NOMO-1 treated with dmso at 0.1 percent for 144 hours (cell line): ENCODE measurements around the gene METTL1.
"Not testable (repeated sequence)": the region's sequence is repeated elsewhere in the genome, so short reads cannot be mapped to it uniquely, and the experiment has no call there.

ENCODE experiments used
- DNase-seq: peaks from one replicate; lab custom pipeline; 2025; ENCODE audit not compliant: unreplicated experiment; lab: John Stamatoyannopoulos, UW

Gene METTL1

DNA sequence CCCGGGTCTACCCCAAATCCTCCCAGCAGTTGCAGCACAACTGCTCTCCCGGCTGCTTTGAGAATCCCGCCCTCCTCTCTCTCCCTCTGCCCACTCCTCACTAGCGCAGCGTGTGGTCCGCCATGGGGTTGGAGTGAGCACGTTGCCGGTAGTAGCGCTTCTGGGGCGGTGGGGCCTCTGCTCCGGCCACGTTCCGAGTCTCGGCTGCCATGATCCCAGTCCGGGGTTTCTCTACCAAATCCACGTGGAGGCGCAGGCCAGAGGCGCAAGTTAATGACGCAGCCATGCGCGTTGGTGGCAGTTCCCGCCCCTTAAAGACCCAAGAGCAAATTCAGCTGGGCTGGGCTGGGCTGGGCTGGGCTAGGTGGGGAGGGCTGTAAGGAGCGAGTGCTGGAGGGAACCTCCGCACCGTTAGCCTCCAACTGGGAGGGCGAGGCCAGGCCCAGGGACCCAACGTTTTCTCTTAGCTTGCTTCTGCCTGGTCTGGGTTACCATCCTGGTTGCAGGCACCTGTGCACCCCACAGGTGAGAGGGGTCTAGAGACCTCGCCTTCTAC is at the start of gene METTL1:
METTL1 (minus strand) TSS at position 233 of the 556 bp plus-strand sequence; CDS start at position 211, 22 bp downstream.
- DNase-seq, result peak; percentile 97

DNA sequence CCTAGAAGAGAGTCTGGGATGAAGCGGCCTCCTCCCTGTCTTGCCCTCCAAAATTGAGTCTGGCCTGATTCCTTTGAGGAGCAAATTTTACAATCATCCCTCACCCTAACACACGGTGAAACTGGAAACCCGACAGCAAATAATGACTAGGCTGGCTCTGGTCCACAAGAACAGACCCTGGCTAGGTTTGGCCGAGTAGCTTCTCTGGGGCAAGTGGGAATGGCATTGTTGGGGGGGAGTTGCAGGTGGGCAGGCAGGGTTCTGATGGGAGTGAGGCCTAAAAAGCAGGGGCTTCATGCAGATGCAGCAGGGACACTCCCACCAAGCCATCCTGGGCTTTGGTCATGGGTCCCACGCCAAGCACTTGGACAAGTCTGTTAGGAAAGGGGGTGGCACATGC is 49.1 kb upstream of the METTL1 start:
- not testable (repeated sequence) for DNase-seq

GRCh38 chr12:57820119-57820518 is 48.2 kb upstream of the METTL1 start:
- DNase-seq, result not testable (repeated sequence)

DNA sequence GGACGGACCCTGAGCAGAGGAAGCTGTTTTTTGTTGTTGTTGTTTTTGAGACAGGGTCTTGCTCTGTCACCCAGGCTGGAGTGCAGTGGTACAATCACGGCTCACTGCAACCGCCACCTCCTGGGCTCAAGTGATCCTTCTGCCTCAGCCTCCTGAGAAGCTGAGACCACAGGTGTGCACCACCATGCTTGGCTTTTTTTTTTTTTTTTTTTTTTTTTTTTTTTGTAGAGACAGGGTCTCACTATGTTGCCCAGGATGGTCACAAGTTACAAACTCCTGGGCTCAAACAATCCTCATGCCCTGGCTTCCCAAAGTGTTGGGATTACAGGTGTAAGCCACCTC is 46.1 kb upstream of the METTL1 start:
- DNase-seq, result not testable (repeated sequence)

DNA sequence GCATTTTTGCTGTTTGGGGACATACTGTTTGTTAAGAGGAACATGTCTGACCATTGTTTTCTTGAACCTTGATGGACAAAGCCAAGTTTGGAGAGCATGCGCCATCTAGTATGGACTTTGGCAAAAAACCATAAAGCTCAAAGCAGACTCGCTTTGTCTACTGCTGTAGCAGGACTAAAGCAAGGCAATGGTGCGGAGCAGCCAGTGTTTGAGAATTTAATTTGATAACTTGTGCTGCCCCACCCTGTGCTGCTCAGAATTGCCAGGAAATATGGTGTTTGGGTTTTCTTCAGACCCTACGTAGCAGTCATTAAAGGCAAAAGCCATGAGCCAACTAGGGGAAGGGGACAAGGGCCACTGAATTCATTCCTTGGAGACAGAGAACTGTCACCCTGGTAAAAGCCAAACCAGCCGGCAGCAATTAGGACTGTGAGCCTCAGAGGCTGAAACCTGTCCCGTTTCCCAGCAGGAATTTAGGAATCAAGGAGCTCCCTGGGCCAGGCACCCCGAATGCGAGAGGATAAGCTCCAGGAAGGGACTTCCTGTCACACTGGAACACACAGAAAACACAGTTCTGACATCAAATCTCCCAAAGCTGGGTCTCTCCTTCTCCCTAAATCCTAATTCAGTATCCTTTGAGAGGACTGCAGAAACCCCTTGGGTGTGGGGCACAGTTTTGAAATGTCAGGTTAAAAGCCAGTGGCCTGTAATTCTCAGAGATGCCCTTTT is 45.5 kb upstream of the METTL1 start:
- DNase-seq, result no peak

- peak; percentile 57 for DNase-seq
Measured at GRCh38 chr12:57816855-57817151, 44.9 kb upstream of the METTL1 start.

GRCh38 chr12:57816001-57816854 is 44.3 kb upstream of the METTL1 start:
- DNase-seq, result no peak

- no peak for DNase-seq
Measured at GRCh38 chr12:57815177-57816000, 43.5 kb upstream of the METTL1 start.

GRCh38 chr12:57813971-57814772 is 42.3 kb upstream of the METTL1 start:
- no peak for DNase-seq

DNA sequence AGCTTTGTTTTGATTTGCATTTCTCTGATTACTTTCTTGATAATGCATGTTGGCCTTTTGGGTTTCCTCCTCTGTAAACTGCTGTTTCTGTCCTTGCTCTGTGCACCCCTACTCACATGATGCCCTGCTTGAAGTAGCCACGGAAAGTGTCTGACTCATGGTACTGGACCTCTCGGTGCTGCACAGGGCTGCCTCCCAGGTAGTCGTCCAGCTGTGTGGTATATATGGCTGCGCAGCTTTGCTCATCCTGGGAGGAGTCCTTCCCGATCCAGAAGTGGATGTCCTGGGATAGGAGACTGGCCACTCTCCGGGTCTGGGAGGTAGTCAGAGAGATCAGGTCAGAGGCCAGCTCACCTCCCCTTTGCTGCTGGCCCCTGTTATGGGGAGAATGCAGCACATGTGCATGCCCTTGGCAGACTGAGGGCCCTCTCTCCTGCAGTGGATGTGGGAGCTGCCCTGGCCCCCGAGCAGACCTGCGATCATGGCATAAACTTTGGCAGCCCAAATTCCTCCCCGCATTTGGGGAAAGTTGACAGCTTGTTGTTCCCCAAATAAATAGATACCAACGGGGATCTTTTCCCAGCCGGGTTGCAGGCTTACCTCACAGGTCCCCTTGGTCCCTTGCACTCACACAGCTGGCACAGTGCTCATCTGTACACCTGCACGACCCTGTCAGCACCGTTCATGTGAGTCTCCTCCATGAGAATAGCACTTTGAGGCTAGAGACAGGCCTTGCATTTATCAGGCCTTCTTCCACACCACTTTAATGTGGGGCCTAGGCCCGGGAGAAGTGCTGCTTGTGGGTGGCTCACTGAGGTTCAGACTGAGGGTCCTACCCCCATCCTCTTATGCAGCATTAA is 41.4 kb upstream of the METTL1 start:
- no peak for DNase-seq

DNA sequence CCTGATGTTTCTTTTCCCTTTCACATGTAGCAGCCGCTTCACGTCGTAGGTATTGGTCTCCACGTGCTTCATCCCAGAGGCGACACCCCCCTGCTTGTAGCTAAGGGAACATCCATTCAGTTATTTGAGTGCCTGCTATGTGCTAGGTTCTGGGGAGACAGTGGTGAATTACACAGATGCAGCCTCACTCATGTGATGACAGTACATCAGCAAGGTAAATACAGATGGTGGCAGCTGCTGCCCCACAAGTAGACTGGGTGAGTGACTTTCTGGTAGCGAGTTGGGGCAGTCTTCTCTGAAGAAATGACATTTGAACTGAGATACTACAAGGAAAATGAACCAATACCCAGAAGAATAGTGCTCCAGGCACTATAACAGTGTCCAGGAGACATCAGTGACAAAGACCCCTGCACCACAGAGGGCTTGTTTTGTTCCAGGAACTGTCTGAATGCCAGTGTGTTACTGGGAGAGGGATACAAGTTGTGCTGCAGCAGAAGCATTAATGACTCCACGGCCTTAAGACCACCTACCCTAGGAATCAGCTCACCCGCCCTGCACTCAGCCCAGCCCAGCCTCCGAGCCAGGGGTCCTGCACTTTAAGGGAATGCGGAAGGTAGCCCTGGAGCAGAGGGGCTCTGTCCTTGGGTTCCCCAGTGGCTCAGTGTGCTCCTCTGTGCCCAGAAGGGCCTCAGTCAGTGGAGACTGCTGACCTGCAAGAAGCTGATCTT is 39.3 kb upstream of the METTL1 start:
- DNase-seq, result no peak

GRCh38 chr12:57810450-57810849 is 38.5 kb upstream of the METTL1 start:
- no peak for DNase-seq

DNA sequence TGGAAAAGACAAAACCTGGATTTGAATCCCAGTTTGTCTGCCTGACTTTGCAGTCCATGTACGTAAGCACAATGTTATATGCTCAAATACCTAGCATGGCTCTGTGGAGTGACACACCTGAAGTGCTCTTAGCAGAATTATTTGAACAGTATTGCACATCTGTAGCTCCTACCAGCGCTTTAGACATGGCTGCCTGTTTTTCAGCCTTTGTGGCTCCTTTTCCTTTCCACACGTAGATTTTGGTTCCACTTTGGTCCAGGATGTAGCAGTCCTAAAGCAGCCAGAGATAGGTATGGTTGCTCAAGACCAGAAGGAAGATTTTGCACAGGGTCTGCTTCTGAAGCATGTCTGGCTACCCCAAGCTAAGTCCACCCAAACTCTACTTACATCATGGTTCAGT is 37.5 kb upstream of the METTL1 start:
- no peak for DNase-seq

- DNase-seq, result no peak
Measured at GRCh38 chr12:57808351-57808750, 36.4 kb upstream of the METTL1 start.

- DNase-seq, result no peak
Measured at GRCh38 chr12:57807285-57807684, 35.4 kb upstream of the METTL1 start.

- DNase-seq, result no peak
Measured at GRCh38 chr12:57806677-57807076, 34.8 kb upstream of the METTL1 start.

- DNase-seq, result no peak
Measured at GRCh38 chr12:57803319-57803893, 31.5 kb upstream of the METTL1 start.

- DNase-seq, result no peak
Measured at GRCh38 chr12:57802607-57803006, 30.7 kb upstream of the METTL1 start.

GRCh38 chr12:57800965-57801364 is 29.1 kb upstream of the METTL1 start:
- DNase-seq, result no peak
